Lung (tissue), 12 donors: ENCODE results near the gene KIAA0040. TPM values are rescaled to one million over a fixed set of nuclear protein-coding genes. Genes with fewer than 3 reads are reported as not detected.

Experiments used
- ATAC-seq: fragments of 200-7000 bp; cut with Tn5 transposase; one replicate; pipeline ENCODE4 v1.9.1; 2020; ENCODE audit warnings: moderate number of reproducible peaks; ENCODE audit not compliant: insufficient read depth, low FRiP score
- DNase-seq, 3 donors: peaks; one replicate each; pipeline ENCODE4 v3.0.0-alpha.2; 2013 to 2017
- H3K27ac ChIP-seq, 2 donors: one replicate each; pipeline ENCODE4 v1.5.1; 2013; ENCODE audit warnings: mild to moderate bottlenecking in 2 of 2, moderate library complexity in 2 of 2, control low read depth in 1 of 2, inconsistent platforms in 1 of 2, low read depth in 1 of 2, low read length in 1 of 2
- H3K27me3 ChIP-seq, 3 donors: one replicate each; pipeline ENCODE4 v1.5.1; 2013; ENCODE audit warnings: low read length in 2 of 3; ENCODE audit not compliant: control insufficient read depth in 3 of 3, insufficient read depth in 3 of 3
- H3K36me3 ChIP-seq, 4 donors: one replicate each; pipeline ENCODE4 v1.5.1; 2013; ENCODE audit warnings: low read length in 4 of 4, mild to moderate bottlenecking in 1 of 4, moderate library complexity in 1 of 4; ENCODE audit not compliant: control insufficient read depth in 4 of 4, insufficient read depth in 4 of 4
- H3K4me1 ChIP-seq, 5 donors: one replicate each; pipeline ENCODE4 v1.5.1; 2013; ENCODE audit warnings: low read length in 5 of 5, mild to moderate bottlenecking in 2 of 5, moderate library complexity in 1 of 5; ENCODE audit not compliant: control insufficient read depth in 5 of 5, insufficient read depth in 5 of 5
- H3K4me3 ChIP-seq: one replicate; pipeline ENCODE4 v1.5.1; 2013; ENCODE audit warnings: mild to moderate bottlenecking, control low read depth, moderate library complexity
- H3K9ac ChIP-seq, 2 donors: one replicate each; pipeline ENCODE4 v1.5.1; 2013; ENCODE audit warnings: low read length in 2 of 2, control low read depth in 1 of 2; ENCODE audit not compliant: insufficient read depth in 1 of 2
- H3K9me3 ChIP-seq, 4 donors: one replicate each; pipeline ENCODE4 v1.5.1; 2013; ENCODE audit warnings: low read length in 3 of 4, mild to moderate bottlenecking in 1 of 4, moderate library complexity in 1 of 4; ENCODE audit not compliant: control insufficient read depth in 4 of 4, insufficient read depth in 3 of 4
- WGBS, 2 donors: extraction: QIAGEN DNeasy Blood & Tissue Kit; methylation state at CpG; one replicate each; pipeline ENCODE4 v1.1.7; 2013; 5-methylcytosine and 5-hydroxymethylcytosine counted together
- polyA plus RNA-seq, 2 donors: library from polyadenylated mRNA; stranded (reverse); fragments of 200-250 nt; gene quantifications; one replicate each; pipeline ENCODE4 v1.2.1, GENCODE V29; 2013
- total RNA-seq, 2 donors: library from RNA; depleted of rRNA in 1 of 2; stranded (reverse); fragments of >200 nt in 1 of 2; gene quantifications; one replicate each; pipeline ENCODE4 v1.2.1, GENCODE V29; 2014 to 2021
- TF ChIP-seq, protein P1 (sequence below): IDR thresholded peaks from 2 replicates; pipeline ENCODE4 v1.5.1; 2012; ENCODE audit warnings: mild to moderate bottlenecking; ENCODE audit errors: control extremely low read depth, extremely low read depth
- donor health status: control.
- donor health status: control.
- donor health status: Bipolar disorder and iron deficiency.
- donor health status: healthy.
- donor health status: DM: yes; HTN: yes; CAD: no.

The KIAA0040 gene
- total and polyA plus RNA-seq, 4 donors, result 13.4 to 37.9 (median 29.5) TPM

DNA sequence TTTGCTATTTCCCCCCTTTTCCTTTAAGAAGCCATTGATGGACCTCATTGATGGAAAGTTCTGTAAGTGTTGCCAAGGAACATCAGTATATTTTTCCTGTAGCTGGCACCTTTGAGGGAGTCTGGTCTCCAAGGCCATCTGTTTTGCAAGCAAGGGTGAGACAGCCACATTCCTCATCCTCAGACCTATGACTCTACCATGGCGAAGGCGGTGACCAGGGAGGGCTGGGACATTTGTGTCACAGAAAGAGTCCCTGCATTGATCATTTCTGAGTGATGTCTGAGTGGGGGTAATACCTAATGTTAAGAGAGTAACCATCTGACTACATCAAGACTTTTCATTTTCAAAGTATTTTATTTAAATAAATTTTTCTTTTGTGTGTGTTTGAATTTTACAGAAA is 35.4 kb downstream of the KIAA0040 start:
- Histone ChIP-seq H3K4me1 (no peaks in the 10 kb centered on the region), H3K36me3 (peaks cover 5 to 20% (median 10%) of the 10 kb centered on the region in 4 donors), H3K9ac (no peak overlapping the region), H3K27me3 (peaks cover 0 to 16% (median 16%) of the 10 kb centered on the region in 3 donors), H3K4me3 (no peak overlapping the region), H3K27ac (no peak overlapping the region), H3K9me3 (no peaks in the 10 kb centered on the region)
- TF ChIP-seq, protein P1, sequence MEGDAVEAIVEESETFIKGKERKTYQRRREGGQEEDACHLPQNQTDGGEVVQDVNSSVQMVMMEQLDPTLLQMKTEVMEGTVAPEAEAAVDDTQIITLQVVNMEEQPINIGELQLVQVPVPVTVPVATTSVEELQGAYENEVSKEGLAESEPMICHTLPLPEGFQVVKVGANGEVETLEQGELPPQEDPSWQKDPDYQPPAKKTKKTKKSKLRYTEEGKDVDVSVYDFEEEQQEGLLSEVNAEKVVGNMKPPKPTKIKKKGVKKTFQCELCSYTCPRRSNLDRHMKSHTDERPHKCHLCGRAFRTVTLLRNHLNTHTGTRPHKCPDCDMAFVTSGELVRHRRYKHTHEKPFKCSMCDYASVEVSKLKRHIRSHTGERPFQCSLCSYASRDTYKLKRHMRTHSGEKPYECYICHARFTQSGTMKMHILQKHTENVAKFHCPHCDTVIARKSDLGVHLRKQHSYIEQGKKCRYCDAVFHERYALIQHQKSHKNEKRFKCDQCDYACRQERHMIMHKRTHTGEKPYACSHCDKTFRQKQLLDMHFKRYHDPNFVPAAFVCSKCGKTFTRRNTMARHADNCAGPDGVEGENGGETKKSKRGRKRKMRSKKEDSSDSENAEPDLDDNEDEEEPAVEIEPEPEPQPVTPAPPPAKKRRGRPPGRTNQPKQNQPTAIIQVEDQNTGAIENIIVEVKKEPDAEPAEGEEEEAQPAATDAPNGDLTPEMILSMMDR, result no peak
- DNase-seq (no peak), ATAC-seq (no peak)
- 90 to 93% methylated on average over 2 of the region's 2 CpGs for WGBS, 2 donors

GRCh38 chr1:175155936-175156335 is 36.6 kb downstream of the KIAA0040 start:
- H3K36me3 ChIP-seq, result peaks cover 5 to 17% (median 10%) of the 10 kb centered on the region in 4 donors
- H3K9me3 ChIP-seq, result no peaks in the 10 kb centered on the region
- no peaks in the 10 kb centered on the region for H3K4me1 ChIP-seq
- H3K27me3 ChIP-seq, result peaks cover 0 to 19% (median 18%) of the 10 kb centered on the region in 3 donors
- WGBS, 2 donors, result 71 to 75% methylated on average over 5 of the region's 5 CpGs
- no peak overlapping the region for H3K4me3 ChIP-seq
- TF ChIP-seq, protein P1, result no peak
- DNase-seq (no peak), ATAC-seq (no peak)
- H3K27ac ChIP-seq, result no peak overlapping the region
- no peak overlapping the region for H3K9ac ChIP-seq

DNA sequence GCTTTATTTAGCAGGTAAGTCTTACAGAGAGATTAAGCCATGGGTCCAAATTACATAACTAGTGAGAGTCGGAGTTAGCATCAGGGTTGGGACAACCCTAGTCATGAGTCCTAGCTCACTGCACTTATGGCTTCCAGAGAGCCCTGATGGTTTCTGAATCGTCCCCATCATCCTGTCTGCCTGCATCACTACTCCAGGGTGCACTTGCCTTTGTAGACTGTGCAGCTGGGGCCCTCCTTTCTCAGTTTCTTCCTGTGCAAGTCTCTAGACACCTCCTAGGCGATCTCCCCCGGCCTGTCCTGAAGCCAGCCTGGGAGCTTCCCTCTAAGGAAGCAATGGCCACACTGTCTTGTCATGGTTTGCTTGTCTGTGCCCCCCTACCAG is 37.1 kb downstream of the KIAA0040 start:
- TF ChIP-seq, protein P1, result no peak
- ATAC-seq (no peak), DNase-seq (no peak)
- Histone ChIP-seq H3K27me3 (peaks cover 0 to 19% (median 18%) of the 10 kb centered on the region in 3 donors), H3K4me1 (no peaks in the 10 kb centered on the region), H3K27ac (no peak overlapping the region), H3K36me3 (peaks cover 4 to 14% (median 8%) of the 10 kb centered on the region in 4 donors), H3K9ac (no peak overlapping the region), H3K4me3 (no peak overlapping the region), H3K9me3 (no peaks in the 10 kb centered on the region)
- WGBS, 2 donors, result 74 to 75% methylated on average over 4 of the region's 4 CpGs
